Measurements from ENCODE around the gene SLC38A11.

Gene SLC38A11

GRCh38 chr2:164937864-164938401 is 17.4 kb downstream of the SLC38A11 start:
- no peak overlapping the region for H3K4me3 ChIP-seq (ENCODE audit: control insufficient read depth, low read depth, low read length)
- no peak for DNase-seq (ENCODE audit: low read depth)
- no peak for TF ChIP-seq CTCF (conservative IDR thresholded peaks at IDR 0.05; ENCODE audit: control insufficient read depth, insufficient read depth, low read depth, low read length)

- no peak for TF ChIP-seq CTCF (conservative IDR thresholded peaks at IDR 0.05; ENCODE audit: control insufficient read depth, insufficient read depth, low read depth, low read length)
- no peak for DNase-seq (ENCODE audit: low read depth)
Measured at GRCh38 chr2:164935118-164936101, 19.9 kb downstream of the SLC38A11 start.

GRCh38 chr2:164934401-164935117 is 20.8 kb downstream of the SLC38A11 start:
- no peak for DNase-seq (ENCODE audit: low read depth)
- no peak overlapping the region for H3K4me3 ChIP-seq (ENCODE audit: control insufficient read depth, low read depth, low read length)
- TF ChIP-seq CTCF (conservative IDR thresholded peaks at IDR 0.05; ENCODE audit: control insufficient read depth, insufficient read depth, low read depth, low read length): no peak

More at GRCh38 chr2:164935118-164936101, 19.9 kb downstream of the SLC38A11 start:
- H3K4me3 ChIP-seq (ENCODE audit: control insufficient read depth, low read depth, low read length): no peak overlapping the region

DNA sequence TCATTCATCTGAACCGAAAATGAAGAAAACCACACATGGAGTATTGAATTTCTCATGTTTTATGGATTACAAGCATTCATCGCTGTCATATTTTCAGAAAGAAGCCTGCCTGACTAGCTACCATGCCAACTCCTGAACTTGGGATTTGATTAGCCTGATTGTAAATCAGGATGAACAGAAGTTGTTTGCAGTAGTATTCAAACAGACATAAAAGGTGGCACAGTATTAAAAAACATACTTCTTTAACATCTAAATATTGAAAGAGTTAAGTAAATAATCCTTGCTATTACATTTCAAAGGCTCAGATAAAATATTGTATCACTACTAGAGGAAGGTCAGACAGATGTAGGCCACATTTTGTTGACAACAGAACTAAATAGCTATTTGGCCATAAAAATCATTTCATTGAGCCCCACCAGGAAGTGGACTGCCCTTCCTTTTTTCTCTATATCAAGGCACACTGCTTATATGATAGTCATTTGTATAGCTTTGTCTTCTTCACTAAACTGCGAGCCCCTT is 21.6 kb downstream of the SLC38A11 start:
- no peak for TF ChIP-seq CTCF (conservative IDR thresholded peaks at IDR 0.05; ENCODE audit: control insufficient read depth, insufficient read depth, low read depth, low read length)
- no peak for DNase-seq (ENCODE audit: low read depth)
- H3K4me3 ChIP-seq (ENCODE audit: control insufficient read depth, low read depth, low read length): no peak overlapping the region

DNA sequence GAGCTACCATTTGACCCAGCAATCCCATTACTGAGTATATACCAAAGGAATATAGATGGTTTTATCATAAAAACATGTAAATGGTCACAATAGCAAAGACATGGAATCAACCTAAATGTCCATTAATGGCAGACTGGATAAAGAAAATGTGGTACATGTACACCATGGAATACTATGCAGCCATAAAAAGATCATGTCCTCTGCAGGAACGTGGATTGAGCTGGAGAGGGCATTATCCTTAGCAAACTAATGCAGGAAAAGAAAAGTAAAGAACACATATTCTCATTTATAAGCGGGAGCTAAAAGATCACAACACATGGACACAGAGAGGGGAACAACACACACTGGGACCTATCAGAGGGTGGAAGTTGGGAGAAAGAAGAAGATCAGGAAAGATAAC is 22.9 kb downstream of the SLC38A11 start:
- DNase-seq (ENCODE audit: low read depth): no peak
- no peak overlapping the region for H3K4me3 ChIP-seq (ENCODE audit: control insufficient read depth, low read depth, low read length)
- no peak for TF ChIP-seq CTCF (conservative IDR thresholded peaks at IDR 0.05; ENCODE audit: control insufficient read depth, insufficient read depth, low read depth, low read length)

- no peak for DNase-seq (ENCODE audit: low read depth)
- TF ChIP-seq CTCF (conservative IDR thresholded peaks at IDR 0.05; ENCODE audit: control insufficient read depth, insufficient read depth, low read depth, low read length): no peak
- no peak overlapping the region for H3K4me3 ChIP-seq (ENCODE audit: control insufficient read depth, low read depth, low read length)
Measured at GRCh38 chr2:164928101-164928673, 27.1 kb downstream of the SLC38A11 start.
